ENCODE results near the gene NUTM2G. TPM values are rescaled to one million over a fixed set of nuclear protein-coding genes. Genes with fewer than 3 reads are reported as not detected.
"Not testable (repeated sequence)": the region's sequence is repeated elsewhere in the genome, so short reads cannot be mapped to it uniquely, and the experiment has no call there.

The NUTM2G gene
- 0.82 TPM for polyA plus RNA-seq (ENCODE audit: insufficient read length)

DNA sequence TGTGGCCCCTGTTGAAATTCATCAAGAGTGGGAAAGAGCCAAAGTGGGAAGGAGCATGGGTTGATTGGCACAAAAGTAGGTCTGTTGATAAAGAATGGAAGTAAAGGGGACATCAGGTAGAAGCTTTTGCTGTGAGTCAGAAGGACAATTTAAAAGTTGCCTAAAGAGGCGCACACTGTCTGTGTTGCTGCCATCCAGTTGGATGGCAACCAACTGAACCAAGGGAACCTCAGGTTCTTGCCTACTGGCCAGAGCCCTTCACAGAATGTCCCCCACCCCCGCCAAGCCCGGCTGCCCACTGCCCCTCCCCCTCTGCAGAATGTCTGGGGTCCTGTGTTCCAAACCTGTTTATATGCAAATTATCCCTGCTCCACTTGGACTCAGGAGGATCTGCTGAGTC, at the start of gene NUTM2G:
Gene NUTM2G, plus strand, starts transcription at position 301 of the 400 bp plus-strand sequence. CDS start 182 bp downstream, outside the sequence.
- DNase-seq (ENCODE audit: low read depth): not testable (repeated sequence)

DNA sequence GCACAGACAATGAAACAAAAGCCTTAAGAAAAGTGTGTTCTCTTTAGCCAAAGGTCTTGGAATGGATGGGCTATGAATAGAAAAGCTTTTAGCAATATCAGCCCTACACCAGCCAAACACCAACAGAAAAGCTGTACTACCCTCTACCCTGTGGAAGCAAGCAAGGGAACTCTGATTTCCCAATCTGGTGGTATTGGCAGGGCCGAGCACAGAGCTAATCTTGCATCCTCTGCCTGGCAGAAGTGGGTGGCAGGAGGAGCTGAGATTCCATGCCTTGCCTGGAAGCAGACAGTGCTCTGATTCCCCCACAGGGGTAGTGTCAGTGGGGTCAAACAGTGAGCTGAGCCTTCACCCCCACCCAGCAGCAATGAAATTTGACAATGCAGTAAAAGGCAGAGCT, 44.7 kb upstream of the NUTM2G start:
- no peak for DNase-seq (ENCODE audit: low read depth)

DNA sequence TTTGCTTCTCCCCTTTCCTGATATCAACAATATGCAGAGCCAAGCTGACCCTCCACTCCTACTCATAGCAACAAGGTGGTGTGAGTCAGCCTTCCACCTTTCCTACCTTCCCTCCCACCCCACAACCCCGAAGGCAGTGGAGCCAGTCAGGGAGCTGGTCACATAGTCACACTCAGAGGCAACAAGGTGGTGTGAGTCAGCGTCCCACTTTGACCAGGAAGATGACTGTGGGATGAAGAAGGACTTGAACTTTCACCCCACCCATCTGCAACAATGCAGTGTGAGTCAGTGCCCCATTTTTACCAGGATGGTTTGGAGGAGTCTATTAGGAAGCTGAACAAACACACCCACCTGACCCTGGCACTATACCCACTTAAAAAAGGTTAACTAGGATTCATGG, 44.2 kb upstream of the NUTM2G start:
- DNase-seq (ENCODE audit: low read depth): no peak

- no peak for DNase-seq (ENCODE audit: low read depth)
These were observed 43.2 kb upstream of the NUTM2G start for GRCh38 chr9:96885424-96885823.

DNA sequence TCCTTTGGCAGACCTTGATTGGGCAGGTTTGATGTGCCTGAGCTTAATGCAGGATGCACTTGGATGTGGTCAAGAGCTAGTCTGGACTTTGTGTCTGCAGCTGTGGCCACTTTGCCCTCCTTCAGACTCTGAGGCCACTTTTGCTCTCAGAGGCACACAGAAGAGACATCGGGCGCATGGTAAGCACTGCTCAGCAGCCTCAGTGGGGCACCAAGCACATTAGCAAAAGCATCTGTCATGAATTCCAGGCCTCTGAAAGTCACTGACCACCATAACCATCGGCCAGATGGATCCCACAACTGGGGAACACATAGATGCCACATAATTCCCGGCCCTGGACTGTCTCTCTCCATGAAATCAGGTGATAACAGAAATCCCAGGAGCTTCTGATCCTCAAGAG, 40.1 kb upstream of the NUTM2G start:
- DNase-seq (ENCODE audit: low read depth): no peak

GRCh38 chr9:96892131-96892530, 36.5 kb upstream of the NUTM2G start:
- DNase-seq (ENCODE audit: low read depth): no peak

- DNase-seq (ENCODE audit: low read depth): not testable (repeated sequence)
These were observed 28.6 kb upstream of the NUTM2G start for GRCh38 chr9:96900010-96900409.

DNA sequence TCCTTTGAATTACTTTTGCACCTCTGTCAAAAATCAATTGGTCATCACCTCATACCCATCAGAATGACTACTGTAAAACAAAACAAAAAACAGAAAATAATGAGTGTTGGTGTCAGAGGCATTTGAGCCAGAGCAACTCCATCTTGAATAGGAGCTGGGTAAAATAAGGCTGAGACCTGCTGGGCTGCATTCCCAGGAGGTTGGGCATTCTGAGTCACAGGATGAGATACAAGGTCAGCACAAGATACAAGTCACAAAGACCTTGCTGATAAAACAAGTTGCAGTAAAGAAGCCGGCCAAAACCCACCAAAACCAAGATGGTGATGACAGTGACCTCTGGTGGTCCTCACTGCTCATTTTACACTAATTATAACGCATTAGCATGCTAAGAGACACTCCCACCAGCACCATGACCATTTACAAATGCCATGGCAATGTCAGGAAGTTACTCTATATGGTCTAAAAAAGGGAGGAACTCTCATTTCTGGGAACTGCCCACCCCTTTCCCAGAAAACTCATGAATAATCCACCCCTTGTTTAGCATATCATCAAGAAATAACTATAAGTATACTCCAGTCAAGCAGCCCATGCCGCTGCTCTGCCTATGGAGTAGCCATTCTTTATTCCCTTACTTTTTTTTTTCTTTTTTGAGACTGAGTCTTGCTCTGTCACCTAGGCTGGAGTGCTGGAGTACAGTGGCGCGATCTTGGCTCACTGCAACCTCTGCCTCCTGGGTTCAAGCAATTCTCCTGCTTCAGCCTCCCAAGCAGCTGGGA, 23.5 kb upstream of the NUTM2G start:
- DNase-seq (ENCODE audit: low read depth): not testable (repeated sequence)

- not testable (repeated sequence) for DNase-seq (ENCODE audit: low read depth)
These were observed 20.2 kb upstream of the NUTM2G start for GRCh38 chr9:96908479-96908878.

DNA sequence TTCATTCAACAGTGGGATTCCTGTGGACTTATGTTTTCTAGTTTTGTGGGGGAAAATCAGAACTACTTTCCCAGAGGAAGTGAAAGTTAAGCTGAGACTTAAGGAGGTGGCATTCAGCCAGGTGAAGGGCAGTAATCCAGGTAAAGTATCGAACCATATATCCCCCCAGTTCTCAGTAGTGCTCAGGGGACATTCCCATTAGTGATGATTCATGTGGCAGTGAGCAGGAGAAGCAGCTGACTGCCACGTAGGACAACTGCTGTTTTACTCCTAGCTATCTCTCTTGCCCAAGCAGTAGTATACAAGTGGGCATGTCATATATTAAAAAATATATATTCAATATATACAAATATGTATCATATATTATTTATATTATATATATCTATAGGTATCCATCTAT, 13.1 kb upstream of the NUTM2G start:
- DNase-seq (ENCODE audit: low read depth): not testable (repeated sequence)

- not testable (repeated sequence) for DNase-seq (ENCODE audit: low read depth)
These were observed 12.1 kb upstream of the NUTM2G start for GRCh38 chr9:96916531-96916930.

DNA sequence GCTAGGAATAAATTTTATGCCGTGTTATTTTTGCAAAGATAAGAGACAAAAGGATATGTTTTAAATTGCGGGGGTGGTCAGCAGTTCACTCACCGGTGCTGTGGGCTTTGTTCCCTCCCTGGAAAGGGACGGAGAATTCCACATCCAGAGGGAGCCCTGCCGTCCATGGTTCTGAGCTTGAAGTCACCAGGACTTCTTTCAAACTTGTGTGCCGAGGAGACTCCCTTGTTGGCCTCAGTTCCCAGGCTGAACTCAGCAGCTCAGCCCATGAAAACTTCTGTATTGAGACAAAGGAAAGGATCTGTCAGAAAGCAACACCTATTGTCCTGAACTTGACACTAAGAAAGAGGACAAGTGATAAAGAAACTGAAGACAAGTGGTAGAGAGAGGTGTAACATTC, 10.1 kb upstream of the NUTM2G start:
- not testable (repeated sequence) for DNase-seq (ENCODE audit: low read depth)

- DNase-seq (ENCODE audit: low read depth): not testable (repeated sequence)
These were observed 7.8 kb upstream of the NUTM2G start for GRCh38 chr9:96920803-96921202.

DNA sequence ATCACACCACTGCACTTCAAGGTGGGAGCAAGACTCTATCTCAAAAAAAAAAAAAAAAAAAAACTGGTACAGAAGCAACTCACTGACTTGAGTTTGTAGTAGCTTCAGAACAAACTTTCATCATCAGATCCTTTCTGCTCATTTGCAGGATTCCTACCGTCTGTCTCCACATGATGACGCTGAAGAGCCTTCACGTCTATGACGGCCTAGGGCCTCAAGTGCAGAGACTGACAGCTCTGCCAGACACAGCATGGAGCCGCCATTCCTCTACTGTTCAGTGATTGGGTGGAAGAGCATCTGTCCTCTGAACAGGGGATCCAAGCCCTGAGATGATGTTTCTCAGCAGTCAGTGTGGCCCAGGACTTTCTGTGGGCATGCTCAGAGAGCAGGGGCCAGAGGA, 3.1 kb upstream of the NUTM2G start:
- DNase-seq (ENCODE audit: low read depth): not testable (repeated sequence)

- DNase-seq (ENCODE audit: low read depth): not testable (repeated sequence)
These were observed 3.0 kb downstream of the NUTM2G start for GRCh38 chr9:96931665-96932064.

DNA sequence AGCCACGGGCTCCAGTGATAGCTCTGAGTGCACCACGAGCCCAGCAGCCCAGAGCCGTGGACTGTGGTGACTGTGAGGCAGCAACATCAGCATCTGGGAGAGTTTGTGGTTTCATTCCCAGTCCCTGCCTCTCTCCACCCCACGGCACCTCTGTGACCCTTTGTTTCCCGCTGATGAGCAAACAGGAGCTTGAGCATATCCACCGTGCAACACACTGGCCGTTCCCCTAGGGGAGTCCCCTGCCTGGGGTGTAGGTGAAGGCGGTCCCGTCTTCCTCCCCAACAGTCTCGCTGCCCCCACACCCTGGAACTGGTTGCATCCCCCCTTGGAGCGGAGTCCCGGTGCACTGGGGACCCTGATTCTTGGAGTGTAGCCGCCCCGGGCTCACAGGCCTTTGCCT, 5.5 kb downstream of the NUTM2G start:
- DNase-seq (ENCODE audit: low read depth): not testable (repeated sequence)

- not testable (repeated sequence) for DNase-seq (ENCODE audit: low read depth)
These were observed 6.1 kb downstream of the NUTM2G start for GRCh38 chr9:96934706-96935105.

- not testable (repeated sequence) for DNase-seq (ENCODE audit: low read depth)
These were observed 6.8 kb downstream of the NUTM2G start for GRCh38 chr9:96935401-96935800.

DNA sequence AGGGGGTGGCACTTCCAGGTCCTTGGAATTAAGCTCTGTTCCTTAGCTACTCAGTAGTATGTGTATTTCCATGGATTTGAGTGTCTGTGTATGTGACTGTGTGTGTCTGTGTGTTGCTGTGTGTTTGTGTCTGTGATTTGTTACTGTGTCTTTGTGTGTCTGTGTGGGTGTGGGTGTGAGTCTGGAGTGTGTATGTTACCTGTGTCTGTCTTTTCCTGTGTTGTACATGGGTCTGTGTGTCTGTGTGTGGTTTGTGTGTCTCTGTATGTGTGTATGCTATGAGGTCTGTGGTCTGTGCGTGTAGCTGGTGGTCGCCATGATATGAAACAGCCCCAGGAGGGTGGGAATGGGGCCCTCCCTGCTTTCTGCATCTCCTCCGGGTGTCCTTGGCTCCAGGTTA, 8.8 kb downstream of the NUTM2G start:
- not testable (repeated sequence) for DNase-seq (ENCODE audit: low read depth)

DNA sequence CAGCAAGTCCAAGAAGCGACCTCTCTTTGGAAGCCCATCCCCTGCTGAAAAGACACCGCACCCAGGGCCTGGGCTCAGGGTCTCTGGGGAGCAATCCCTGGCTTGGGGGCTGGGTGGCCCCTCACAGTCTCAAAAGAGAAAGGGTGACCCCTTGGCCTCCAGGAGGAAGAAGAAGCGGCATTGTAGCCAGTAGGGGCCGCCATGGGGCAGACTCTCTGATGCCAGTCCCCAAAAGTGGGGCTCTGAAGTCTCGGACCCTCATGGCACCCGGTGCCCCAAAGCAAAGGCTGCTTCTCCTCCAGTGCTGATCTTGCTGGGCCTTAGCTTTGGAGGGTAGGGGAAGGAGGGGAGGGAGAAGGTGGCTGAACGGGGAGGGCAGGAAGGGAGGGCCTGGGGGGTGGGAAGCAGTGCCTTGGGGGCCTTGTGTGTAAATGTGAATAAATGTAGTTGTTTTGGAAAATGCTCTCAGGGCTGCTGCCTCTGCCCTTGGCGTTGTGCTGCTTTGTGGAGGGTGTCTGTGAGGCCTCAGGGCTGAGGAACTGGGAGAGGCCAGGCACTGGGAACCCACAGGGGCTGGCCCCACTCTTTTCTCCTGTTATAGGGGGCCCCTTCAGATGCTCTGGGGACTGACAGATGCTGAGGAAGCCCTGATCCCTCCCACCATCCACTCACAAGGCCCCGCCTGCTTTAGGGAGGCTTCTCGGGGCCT, 10.5 kb downstream of the NUTM2G start:
- DNase-seq (ENCODE audit: low read depth): not testable (repeated sequence)

GRCh38 chr9:96940982-96941381, 12.3 kb downstream of the NUTM2G start:
- DNase-seq (ENCODE audit: low read depth): not testable (repeated sequence)

GRCh38 chr9:96941628-96942027, 13.0 kb downstream of the NUTM2G start:
- not testable (repeated sequence) for DNase-seq (ENCODE audit: low read depth)

- DNase-seq (ENCODE audit: low read depth): not testable (repeated sequence)
These were observed 13.5 kb downstream of the NUTM2G start for GRCh38 chr9:96942181-96942580.

All from forelimb muscle (tissue), 1 donor.